Astrocyte (in vitro differentiated cells and primary cell): ENCODE measurements around the gene NAV2. TPM values are rescaled to one million over a fixed set of nuclear protein-coding genes. Genes with fewer than 3 reads are reported as not detected.

Experiments used
- DNase-seq: peaks from one replicate; pipeline ENCODE4 v3.0.0-alpha.2; 2010; ENCODE audit warnings: low read depth
- FAIRE-seq: peaks from 2 replicates; lab custom pipeline; 2011; peaks lifted over from hg19 to GRCh38; lab: Jason Lieb, UNC
- H2AFZ ChIP-seq: 2 replicates; pipeline ENCODE4 v1.6.0; 2012; ENCODE audit warnings: low read depth, low read length, inconsistent platforms
- H3K27ac ChIP-seq: 2 replicates; pipeline ENCODE4 v1.5.1; 2011; ENCODE audit warnings: low read depth, low read length, inconsistent platforms
- H3K27me3 ChIP-seq: 2 replicates; pipeline ENCODE4 v1.6.0; 2011; ENCODE audit warnings: low read length, inconsistent platforms; ENCODE audit not compliant: insufficient read depth
- H3K36me3 ChIP-seq: 2 replicates; pipeline ENCODE4 v1.5.1; 2011; ENCODE audit warnings: low read length, inconsistent platforms; ENCODE audit not compliant: insufficient read depth
- H3K4me1 ChIP-seq: 2 replicates; pipeline ENCODE4 v1.5.1; 2011; ENCODE audit warnings: low read length, inconsistent platforms; ENCODE audit not compliant: insufficient read depth
- H3K4me2 ChIP-seq: 2 replicates; pipeline ENCODE4 v1.6.0; 2012; ENCODE audit warnings: low read length, inconsistent platforms
- H3K4me3 ChIP-seq: 2 replicates; pipeline ENCODE4 v1.5.1; 2011; ENCODE audit warnings: low read depth, mild to moderate bottlenecking, low read length, inconsistent platforms; ENCODE audit not compliant: insufficient read depth
- H3K79me2 ChIP-seq: 2 replicates; pipeline ENCODE4 v1.6.0; 2012; ENCODE audit warnings: mild to moderate bottlenecking, low read length, inconsistent platforms; ENCODE audit not compliant: insufficient read depth
- H3K9ac ChIP-seq: 2 replicates; pipeline ENCODE4 v1.6.0; 2012; ENCODE audit warnings: mild to moderate bottlenecking, low read length, inconsistent platforms
- H3K9me3 ChIP-seq: 2 replicates; pipeline ENCODE4 v1.5.1; 2012; ENCODE audit warnings: low read depth, mild to moderate bottlenecking, low read length, inconsistent platforms; ENCODE audit not compliant: insufficient read depth
- H4K20me1 ChIP-seq: 2 replicates; pipeline ENCODE4 v1.6.0; 2012; ENCODE audit warnings: low read length, inconsistent platforms; ENCODE audit not compliant: insufficient read depth
- H3K27ac Mint-ChIP-seq: one replicate; pipeline ENCODE4 v1.8.0; 2021; ENCODE audit warnings: mild to moderate bottlenecking, mixed read lengths; ENCODE audit not compliant: unreplicated experiment
- H3K27me3 Mint-ChIP-seq: one replicate; pipeline ENCODE4 v1.8.0; 2021; ENCODE audit warnings: low read depth, mixed read lengths; ENCODE audit not compliant: unreplicated experiment
- H3K36me3 Mint-ChIP-seq: one replicate; pipeline ENCODE4 v1.8.0; 2021; ENCODE audit warnings: low read depth, mixed read lengths; ENCODE audit not compliant: unreplicated experiment
- H3K4me1 Mint-ChIP-seq: one replicate; pipeline ENCODE4 v1.8.0; 2021; ENCODE audit warnings: low read depth, mixed read lengths; ENCODE audit not compliant: unreplicated experiment
- H3K4me3 Mint-ChIP-seq: one replicate; pipeline ENCODE4 v1.8.0; 2021; ENCODE audit warnings: mild to moderate bottlenecking, moderate library complexity, mixed read lengths; ENCODE audit not compliant: unreplicated experiment
- H3K9me3 Mint-ChIP-seq: one replicate; pipeline ENCODE4 v1.8.0; 2021; ENCODE audit warnings: mild to moderate bottlenecking, mixed read lengths; ENCODE audit not compliant: unreplicated experiment
- EZH2 ChIP-seq: IDR thresholded peaks from 2 replicates; pipeline ENCODE4 v1.6.1; 2012; ENCODE audit warnings: mild to moderate bottlenecking, low read length, inconsistent platforms; ENCODE audit not compliant: insufficient read depth
- total RNA-seq: library from RNA; stranded (reverse); gene quantifications from 2 replicates; pipeline ENCODE4 v1.2.1, GENCODE V29; 2021
- TF ChIP-seq, protein P1 (sequence below): IDR thresholded peaks from 2 replicates; pipeline ENCODE4 v1.5.1; 2011; ENCODE audit warnings: low read depth, mild to moderate bottlenecking, inconsistent platforms, low read length, moderate library complexity; ENCODE audit not compliant: insufficient read depth

The NAV2 gene
- total RNA-seq, 1 donor from 2014 or later: 20.6 TPM

GRCh38 chr11:19735909-19736498, 23.4 kb downstream of the NAV2 start:
- no peak overlapping the region for H3K4me2 ChIP-seq
- Mint-ChIP-seq H3K27ac (no peak overlapping the region), H3K9me3 (no peaks in the 10 kb centered on the region), H3K36me3 (no peaks in the 10 kb centered on the region), H3K4me3 (no peak overlapping the region), H3K4me1 (no peaks in the 10 kb centered on the region), H3K27me3 (peaks cover 31% of the 10 kb centered on the region)
- TF ChIP-seq, protein P1, sequence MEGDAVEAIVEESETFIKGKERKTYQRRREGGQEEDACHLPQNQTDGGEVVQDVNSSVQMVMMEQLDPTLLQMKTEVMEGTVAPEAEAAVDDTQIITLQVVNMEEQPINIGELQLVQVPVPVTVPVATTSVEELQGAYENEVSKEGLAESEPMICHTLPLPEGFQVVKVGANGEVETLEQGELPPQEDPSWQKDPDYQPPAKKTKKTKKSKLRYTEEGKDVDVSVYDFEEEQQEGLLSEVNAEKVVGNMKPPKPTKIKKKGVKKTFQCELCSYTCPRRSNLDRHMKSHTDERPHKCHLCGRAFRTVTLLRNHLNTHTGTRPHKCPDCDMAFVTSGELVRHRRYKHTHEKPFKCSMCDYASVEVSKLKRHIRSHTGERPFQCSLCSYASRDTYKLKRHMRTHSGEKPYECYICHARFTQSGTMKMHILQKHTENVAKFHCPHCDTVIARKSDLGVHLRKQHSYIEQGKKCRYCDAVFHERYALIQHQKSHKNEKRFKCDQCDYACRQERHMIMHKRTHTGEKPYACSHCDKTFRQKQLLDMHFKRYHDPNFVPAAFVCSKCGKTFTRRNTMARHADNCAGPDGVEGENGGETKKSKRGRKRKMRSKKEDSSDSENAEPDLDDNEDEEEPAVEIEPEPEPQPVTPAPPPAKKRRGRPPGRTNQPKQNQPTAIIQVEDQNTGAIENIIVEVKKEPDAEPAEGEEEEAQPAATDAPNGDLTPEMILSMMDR: no peak
- no peak for TF ChIP-seq EZH2
- peaks cover 20% of the 10 kb centered on the region for H3K79me2 ChIP-seq
- peaks cover 45% of the 10 kb centered on the region for H4K20me1 ChIP-seq
- no peaks in the 10 kb centered on the region for H3K27me3 ChIP-seq
- H2AFZ ChIP-seq: no peak overlapping the region
- no peaks in the 10 kb centered on the region for H3K9me3 ChIP-seq
- DNase-seq (no peak), FAIRE-seq (no peak)
- H3K4me1 ChIP-seq: no peaks in the 10 kb centered on the region
- H3K36me3 ChIP-seq: no peaks in the 10 kb centered on the region
- H3K9ac ChIP-seq: no peak overlapping the region
- H3K4me3 ChIP-seq: no peak overlapping the region
- H3K27ac ChIP-seq: no peak overlapping the region

GRCh38 chr11:19736831-19737230, 24.2 kb downstream of the NAV2 start:
- FAIRE-seq (no peak), DNase-seq (no peak)
- H3K9me3 ChIP-seq: no peaks in the 10 kb centered on the region
- H3K27ac ChIP-seq: no peak overlapping the region
- H3K27ac Mint-ChIP-seq: no peak overlapping the region
- TF ChIP-seq, protein P1: no peak
- no peak for TF ChIP-seq EZH2
- H3K27me3 Mint-ChIP-seq: peaks cover 31% of the 10 kb centered on the region
- H3K4me3 ChIP-seq: no peak overlapping the region
- H3K36me3 ChIP-seq: no peaks in the 10 kb centered on the region
- H3K36me3 Mint-ChIP-seq: no peaks in the 10 kb centered on the region
- peaks cover 16% of the 10 kb centered on the region for H3K79me2 ChIP-seq
- no peaks in the 10 kb centered on the region for H3K4me1 Mint-ChIP-seq
- H3K4me3 Mint-ChIP-seq: no peak overlapping the region
- H3K27me3 ChIP-seq: no peaks in the 10 kb centered on the region
- H2AFZ ChIP-seq: no peak overlapping the region
- H3K4me2 ChIP-seq: no peak overlapping the region
- no peaks in the 10 kb centered on the region for H3K9me3 Mint-ChIP-seq
- no peaks in the 10 kb centered on the region for H3K4me1 ChIP-seq
- peaks cover 41% of the 10 kb centered on the region for H4K20me1 ChIP-seq
- no peak overlapping the region for H3K9ac ChIP-seq

GRCh38 chr11:19737575-19737974, 24.9 kb downstream of the NAV2 start:
- Mint-ChIP-seq H3K4me1 (no peaks in the 10 kb centered on the region), H3K27me3 (peaks cover 37% of the 10 kb centered on the region), H3K36me3 (no peaks in the 10 kb centered on the region), H3K9me3 (no peaks in the 10 kb centered on the region), H3K27ac (no peak overlapping the region), H3K4me3 (no peak overlapping the region)
- no peak for TF ChIP-seq EZH2
- TF ChIP-seq, protein P1: no peak
- no peaks in the 10 kb centered on the region for H3K4me1 ChIP-seq
- no peak overlapping the region for H3K4me3 ChIP-seq
- H3K27me3 ChIP-seq: no peaks in the 10 kb centered on the region
- H2AFZ ChIP-seq: no peak overlapping the region
- FAIRE-seq (no peak), DNase-seq (no peak)
- H3K36me3 ChIP-seq: no peaks in the 10 kb centered on the region
- peaks cover 47% of the 10 kb centered on the region for H4K20me1 ChIP-seq
- no peaks in the 10 kb centered on the region for H3K9me3 ChIP-seq
- no peak overlapping the region for H3K9ac ChIP-seq
- peaks cover 16% of the 10 kb centered on the region for H3K79me2 ChIP-seq
- H3K4me2 ChIP-seq: no peak overlapping the region
- no peak overlapping the region for H3K27ac ChIP-seq
